Endothelial cell of umbilical vein (primary cell): Measurements from ENCODE around the gene SLC16A4.

ENCODE experiments used
- CTCF ChIP-seq, 2 donors: IDR thresholded peaks; 1 replicate in 1 of 2; 2 replicates in 1 of 2; pipeline ENCODE4 v1.5.1; 2011; ENCODE audit warnings: low read length in 2 of 2, mild to moderate bottlenecking in 2 of 2, moderate library complexity in 2 of 2, control low read depth in 1 of 2, inconsistent platforms in 1 of 2, low read depth in 1 of 2; ENCODE audit not compliant: insufficient read depth in 1 of 2; ENCODE audit errors: extremely low read depth in 1 of 2
- EZH2 ChIP-seq: IDR thresholded peaks from 2 replicates; pipeline ENCODE4 v1.6.1; 2012; ENCODE audit warnings: borderline replicate concordance, low read depth, mild to moderate bottlenecking, moderate library complexity, low read length, inconsistent platforms; ENCODE audit not compliant: severe bottlenecking
- FOS ChIP-seq: IDR thresholded peaks from 2 replicates; pipeline ENCODE4 v1.6.1; 2011; ENCODE audit warnings: mild to moderate bottlenecking, low read length, moderate library complexity, borderline replicate concordance; ENCODE audit not compliant: insufficient read depth
- GATA2 ChIP-seq: IDR thresholded peaks from 2 replicates; pipeline ENCODE4 v1.7.0; 2011; ENCODE audit warnings: low read depth, mild to moderate bottlenecking, moderate library complexity, mixed read lengths, low read length; ENCODE audit not compliant: insufficient read length, insufficient read depth
- JUN ChIP-seq: IDR thresholded peaks from 2 replicates; pipeline ENCODE4 v1.6.1; 2011; ENCODE audit warnings: borderline replicate concordance, low read depth; ENCODE audit not compliant: insufficient read length, insufficient read depth
- MAX ChIP-seq: IDR thresholded peaks from 2 replicates; pipeline ENCODE4 v1.6.1; 2011; ENCODE audit not compliant: insufficient read depth, insufficient read length
- MYC ChIP-seq: IDR thresholded peaks from one replicate; pipeline ENCODE4 v1.6.1; 2011; ENCODE audit warnings: mild to moderate bottlenecking, low read depth, low read length
- POLR2A ChIP-seq: IDR thresholded peaks from 2 replicates; pipeline ENCODE4 v1.6.1; 2012; ENCODE audit warnings: low read depth, mild to moderate bottlenecking, control low read depth, low read length
- POLR2AphosphoS5 ChIP-seq: IDR thresholded peaks from 2 replicates; pipeline ENCODE4 v1.6.1; 2012; ENCODE audit warnings: low read depth, mild to moderate bottlenecking, control low read depth, low read length, moderate library complexity; ENCODE audit not compliant: insufficient read depth

- TF ChIP-seq MAX, result peak; percentile 80
- TF ChIP-seq CTCF (IDR thresholded peaks at IDR 0.05; ENCODE audit: extremely low read depth in 1 of 2, insufficient read depth in 1 of 2, low read depth in 1 of 2, low read length in 2 of 2), result no peak
- TF ChIP-seq EZH2, result no peak
- peak; percentile 88 for TF ChIP-seq POLR2AphosphoS5
- TF ChIP-seq POLR2A, result peak; percentile 92
- peak; percentile 48 for TF ChIP-seq MYC
- TF ChIP-seq FOS, result no peak
- TF ChIP-seq JUN, result no peak
- TF ChIP-seq GATA2, result no peak
These were observed 16.7 kb upstream of the SLC16A4 start, which contains the start of gene LAMTOR5 for GRCh38 chr1:110407260-110408210.
